Measurements from ENCODE around the gene ZNF438. TPM values are rescaled to one million over a fixed set of nuclear protein-coding genes. Genes with fewer than 3 reads are reported as not detected.

ZNF438 gene
- total RNA-seq, 4 donors from 2014 or later: 17.6 to 34.8 (median 23.6) TPM

GRCh38 chr10:30832001-30832748, 199.5 kb downstream of the ZNF438 start:
- TF ChIP-seq CTCF (IDR thresholded peaks at IDR 0.05; ENCODE audit: low read depth): no peak

GRCh38 chr10:30831426-30831825, 200.2 kb downstream of the ZNF438 start:
- no peak for TF ChIP-seq CTCF (IDR thresholded peaks at IDR 0.05; ENCODE audit: low read depth)

- TF ChIP-seq CTCF (IDR thresholded peaks at IDR 0.05; ENCODE audit: low read depth): no peak
These were observed 201.1 kb downstream of the ZNF438 start for GRCh38 chr10:30830315-30831230.

- no peak for TF ChIP-seq CTCF (IDR thresholded peaks at IDR 0.05; ENCODE audit: low read depth)
These were observed 201.8 kb downstream of the ZNF438 start for GRCh38 chr10:30829901-30830300.

- TF ChIP-seq CTCF (IDR thresholded peaks at IDR 0.05; ENCODE audit: low read depth): no peak
These were observed 203.0 kb downstream of the ZNF438 start for GRCh38 chr10:30828680-30829079.

GRCh38 chr10:30828164-30828563, 203.5 kb downstream of the ZNF438 start:
- no peak for TF ChIP-seq CTCF (IDR thresholded peaks at IDR 0.05; ENCODE audit: low read depth)

- TF ChIP-seq CTCF (IDR thresholded peaks at IDR 0.05; ENCODE audit: low read depth): no peak
These were observed 204.0 kb downstream of the ZNF438 start for GRCh38 chr10:30827531-30828120.
